Measurements from ENCODE around the gene MYH11.

GRCh38 chr16:15903960-15904359 is 47.1 kb upstream of the MYH11 start:
- no peak for TF ChIP-seq CTCF (IDR thresholded peaks at IDR 0.05)
- no peak for TF ChIP-seq EZH2phosphoT487 (IDR thresholded peaks at IDR 0.05)

Data from neural progenitor cell (in vitro differentiated cells).